ENCODE results near the gene DDX17. TPM values are rescaled to one million over a fixed set of nuclear protein-coding genes. Genes with fewer than 3 reads are reported as not detected.

DDX17 gene
- total and polyA plus RNA-seq, 9 of the 15 experiments (the other 6 are each of a cell fraction or from before 2014, with no cell fraction given) = 17.6 to 421 (median 189) TPM

GRCh38 chr22:38464992-38465672 lies 41.0 kb downstream of the DDX17 start:
- intact Hi-C loops (cut with micrococcal nuclease) = no loop called here
- H3K4me1 ChIP-seq (replicated peaks in 1 of 2; ENCODE audit: control insufficient read depth in 2 of 2, insufficient read depth in 2 of 2, low read length in 2 of 2) = peaks cover 22 to 53% of the 10 kb centered on the region in 2 experiments; a peak in 4 of 5 replicates
- in situ Hi-C loops (cut with MboI) = no loop called here
- WGBS (ENCODE audit: insufficient coverage, low coverage, missing lambda C conversion rate) = 52% methylated on average over 10 of the region's 10 CpGs
- no peak for DNase-seq (ENCODE audit: extremely low read depth in 1 of 4, low spot score in 3 of 4)
- ATAC-seq = no peak
- peaks cover 5% of the 10 kb centered on the region for H3K79me2 ChIP-seq (ENCODE audit: control insufficient read depth, insufficient read depth, low read length)
- TF ChIP-seq CHD4 (IDR thresholded peaks at IDR 0.05; ENCODE audit: insufficient read depth, insufficient replicate concordance, low read depth, low read length, poor library complexity, severe bottlenecking) (no peak), COPS2 (conservative IDR thresholded peaks at IDR 0.05) (no peak), L3MBTL2 (IDR thresholded peaks at IDR 0.05) (no peak), SIN3A (IDR thresholded peaks at IDR 0.05; ENCODE audit: borderline replicate concordance in 2 of 2, control insufficient read depth in 1 of 2, low read depth in 2 of 2, low read length in 2 of 2) (no peak), BCOR (IDR thresholded peaks at IDR 0.05) (0 out of 2 replicates have a peak, but pooled peaks have one; percentile 32)
- H3K36me3 ChIP-seq (ENCODE audit: control insufficient read depth, insufficient read depth, low read length) = no peaks in the 10 kb centered on the region
- H4K20me1 ChIP-seq (replicated peaks; ENCODE audit: control insufficient read depth, insufficient read depth, low read length) = no peaks in the 10 kb centered on the region
- no TSS peak for BruUV-seq (replicated peaks)
- no peak overlapping the region for H2AFZ ChIP-seq (ENCODE audit: low read depth, low read length)
- ChIA-PET POLR2A (interaction anchor here (3.0 kb wide), 1 partner anchor 13 kb away, joined by 11 read pairs; no protein-coding TSS in a partner anchor), CTCF (ENCODE audit: low intra/inter-chr PET ratio) (no interaction called here)
- H3K4me2 ChIP-seq (ENCODE audit: insufficient read depth, low read length) = no peak overlapping the region
- no peak overlapping the region for H3K4me3 ChIP-seq
- no peaks in the 10 kb centered on the region for H3K9me1 ChIP-seq (ENCODE audit: control insufficient read depth, insufficient read depth, low read length)
- no peak for FAIRE-seq
- H3K9me3 ChIP-seq (replicated peaks; ENCODE audit: control insufficient read depth, insufficient read depth, low read depth, low read length) = no peaks in the 10 kb centered on the region
- no peak overlapping the region for H3K9ac ChIP-seq (ENCODE audit: insufficient read depth in 1 of 2, low read depth in 2 of 2, low read length in 2 of 2)
- no peak overlapping the region for H3K27ac ChIP-seq (ENCODE audit: extremely low read depth, low read depth, low read length)
- H3K27me3 ChIP-seq (ENCODE audit: control insufficient read depth in 2 of 2, insufficient read depth in 2 of 2, low read length in 2 of 2) = no peaks in the 10 kb centered on the region
